ENCODE measurements around the gene LPCAT4.
"Not testable (repeated sequence)": the region's sequence is repeated elsewhere in the genome, so short reads cannot be mapped to it uniquely, and the experiment has no call there.

The LPCAT4 gene

DNA sequence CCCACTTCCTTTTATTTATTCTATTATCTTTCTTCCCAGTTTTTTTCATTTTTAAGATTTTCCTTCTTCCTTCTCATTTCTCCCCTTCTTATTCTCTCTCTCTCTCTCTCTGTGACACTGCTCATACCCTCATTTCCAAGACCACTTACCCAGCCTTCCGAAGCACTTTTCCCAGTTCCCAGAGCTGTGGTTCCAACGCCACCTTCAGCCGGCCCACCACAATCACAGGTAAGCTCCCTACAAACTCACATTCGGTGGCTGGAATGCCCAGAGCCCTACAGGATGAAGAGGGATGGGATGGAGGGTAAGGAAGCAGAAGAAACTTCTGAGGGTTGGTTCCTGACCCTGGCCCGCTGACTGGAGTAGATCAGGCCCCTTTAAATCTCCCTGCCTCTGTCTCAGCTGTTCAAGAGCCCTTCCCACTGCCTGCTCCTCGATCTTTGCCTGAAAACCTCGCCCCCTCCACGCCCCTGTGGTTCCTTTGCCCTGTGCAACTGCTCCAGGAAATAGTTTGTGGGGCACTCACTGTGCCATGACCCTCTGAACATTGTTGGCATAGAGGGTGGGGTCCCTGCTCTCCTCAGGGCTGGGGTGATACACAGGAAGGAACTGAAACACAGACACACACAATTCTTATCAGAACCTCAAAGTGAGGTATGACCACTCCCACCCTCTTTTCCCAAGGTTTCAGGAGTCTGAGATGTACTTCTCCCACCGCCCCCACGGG, 4.8 kb downstream of the LPCAT4 start:
- no peak for FAIRE-seq

DNA sequence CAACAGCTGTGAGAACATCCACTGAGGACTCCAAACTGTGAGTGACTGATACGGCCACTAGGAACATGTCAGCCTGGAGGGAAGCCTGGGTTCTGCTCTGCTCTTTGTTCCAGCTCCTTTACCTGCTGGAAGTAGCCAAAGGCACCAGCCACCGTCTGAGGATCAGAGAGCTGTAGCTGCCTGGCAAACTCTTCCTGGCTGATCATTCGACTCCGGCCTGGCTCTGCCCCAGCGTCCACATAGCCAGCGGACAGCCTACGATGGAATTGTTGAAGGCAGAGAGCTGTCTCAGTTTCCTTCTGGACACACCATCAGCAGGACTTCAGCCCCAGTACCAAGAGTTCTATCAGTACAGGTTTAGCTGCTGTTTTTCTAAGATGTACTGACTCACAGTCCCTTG, 5.7 kb downstream of the LPCAT4 start:
- FAIRE-seq: no peak

DNA sequence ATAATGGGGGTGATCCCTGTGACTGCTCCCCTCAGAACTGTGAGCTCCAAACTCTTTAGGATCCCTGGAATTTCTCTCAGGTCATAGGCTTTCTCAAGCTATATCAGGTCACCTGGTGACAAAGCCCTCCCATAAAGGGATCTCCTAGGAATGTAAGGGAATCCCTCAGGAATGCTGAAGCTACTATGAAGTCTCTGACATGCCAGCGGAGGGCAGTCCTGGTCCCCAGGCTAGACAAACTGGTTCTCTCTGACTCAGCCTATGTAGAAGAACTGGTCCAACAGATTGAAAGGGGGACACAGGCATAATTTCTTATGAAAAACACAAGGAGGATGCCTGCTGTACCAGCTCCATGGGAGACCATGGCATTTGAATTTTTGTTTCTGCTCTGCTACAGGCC, 6.7 kb downstream of the LPCAT4 start:
- no peak for FAIRE-seq

DNA sequence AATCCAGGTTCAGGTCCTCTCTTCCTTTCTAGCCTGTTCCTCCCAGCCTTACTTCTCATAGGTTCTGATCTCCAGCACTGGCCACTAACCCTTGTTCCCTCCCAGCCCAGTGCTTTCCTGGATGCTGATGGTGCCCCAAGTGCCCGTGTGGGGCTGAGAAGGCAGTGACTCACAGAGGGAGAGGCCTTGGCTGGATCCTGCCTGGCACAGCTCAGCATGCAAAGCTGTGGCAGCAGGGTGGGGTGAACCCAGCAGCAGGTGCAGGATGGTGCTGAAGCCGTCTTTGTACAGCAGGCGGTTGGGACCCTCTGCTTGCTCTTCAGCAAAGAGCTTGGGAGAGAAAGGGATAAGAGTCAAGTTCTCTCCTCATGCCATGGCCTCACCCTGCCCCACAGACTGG, 7.6 kb downstream of the LPCAT4 start:
- no peak for FAIRE-seq

DNA sequence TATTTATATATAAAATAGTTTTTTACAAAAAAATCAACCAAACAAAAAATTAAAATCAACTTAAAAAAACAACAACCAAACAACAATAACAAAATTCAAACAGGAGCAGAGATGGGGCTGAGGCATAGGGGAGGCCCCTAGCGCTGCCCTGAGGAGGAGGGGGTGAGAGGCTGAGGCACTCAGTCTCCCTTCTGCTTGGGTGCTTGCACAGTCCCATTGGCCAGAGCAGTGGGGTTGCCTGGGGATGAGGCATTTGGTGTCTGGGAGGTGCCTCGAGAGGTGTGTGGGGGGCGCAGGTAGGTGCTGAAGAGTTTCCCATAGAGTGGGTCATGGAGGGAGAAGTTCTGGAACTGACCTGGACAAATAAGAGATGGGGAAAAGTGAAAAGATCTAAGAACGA, 8.0 kb downstream of the LPCAT4 start:
- FAIRE-seq: no peak

DNA sequence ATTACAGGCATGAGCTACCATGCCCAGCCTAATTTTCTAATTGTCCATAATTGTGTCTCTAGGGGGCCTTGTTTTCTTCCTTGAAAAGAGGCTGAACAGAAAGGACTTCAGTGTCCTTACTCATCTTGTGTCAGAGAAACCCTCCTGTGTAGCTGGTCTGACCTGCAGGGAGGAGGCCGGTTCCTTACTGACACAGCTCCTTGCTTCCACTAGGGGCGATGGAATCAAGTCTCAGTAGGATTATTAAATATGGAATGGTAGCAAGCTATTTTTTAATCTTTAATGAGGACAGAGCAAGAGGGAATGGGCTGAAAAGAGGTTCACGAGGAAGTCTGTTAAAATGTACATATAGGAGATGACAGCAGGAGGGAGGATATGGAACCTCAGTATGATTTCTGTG, 8.6 kb downstream of the LPCAT4 start:
- FAIRE-seq: no peak

DNA sequence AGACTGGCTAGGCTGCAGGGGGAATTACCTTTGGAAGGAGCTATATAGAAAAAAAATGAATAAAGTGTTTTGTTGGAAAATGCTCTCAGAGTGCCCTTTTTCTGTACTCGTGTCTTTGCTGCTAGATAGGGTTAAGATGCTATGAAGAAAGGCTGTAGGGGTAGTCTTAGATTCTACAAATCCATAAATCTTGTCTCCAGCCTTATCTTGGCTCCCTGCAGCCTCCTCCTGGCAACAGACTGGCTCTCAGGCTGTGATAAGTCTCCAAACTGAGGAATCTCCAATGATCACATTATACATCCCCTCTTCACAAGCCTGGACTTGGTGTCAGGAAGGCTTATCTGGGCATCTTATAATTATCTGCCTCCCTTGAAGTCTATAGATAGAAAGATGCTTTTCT, 9.3 kb downstream of the LPCAT4 start:
- no peak for FAIRE-seq

DNA sequence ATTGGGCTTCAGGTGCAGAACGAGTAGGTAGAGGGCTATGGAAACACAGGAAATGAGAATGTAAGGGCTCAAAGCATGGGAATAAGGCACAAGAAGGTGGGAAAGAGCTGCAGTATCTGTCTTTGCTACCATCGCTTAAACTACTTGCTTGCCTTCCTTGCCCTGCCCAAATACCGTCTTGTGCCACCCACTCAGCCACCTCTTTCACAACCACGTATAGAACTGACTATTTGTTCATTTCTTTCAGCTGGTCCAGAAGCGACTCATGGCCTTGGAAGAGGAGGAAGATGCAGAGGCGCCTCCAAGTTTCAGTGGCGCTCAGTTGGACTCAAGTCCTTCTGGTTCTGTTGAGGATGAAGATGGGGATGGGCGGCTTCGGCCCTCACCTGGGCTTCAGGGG, 11.8 kb downstream of the LPCAT4 start:
- FAIRE-seq: no peak

DNA sequence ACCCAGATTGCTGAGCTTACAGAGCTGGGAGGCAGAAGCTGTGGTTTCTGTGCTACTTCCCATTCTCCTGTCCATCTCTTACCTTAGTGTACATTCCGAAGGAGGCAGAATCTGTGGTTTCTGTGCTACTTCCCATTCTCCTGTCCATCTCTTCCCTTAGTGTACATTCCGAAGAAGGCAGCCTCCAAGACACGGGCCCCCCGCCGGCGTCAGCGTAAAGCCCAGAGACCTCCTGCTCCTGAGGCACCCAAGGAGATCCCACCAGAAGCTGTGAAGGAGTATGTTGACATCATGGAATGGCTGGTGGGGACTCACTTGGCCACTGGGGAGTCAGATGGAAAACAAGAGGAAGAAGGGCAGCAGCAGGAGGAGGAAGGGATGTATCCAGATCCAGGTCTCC, 12.7 kb downstream of the LPCAT4 start:
- no peak for FAIRE-seq

DNA sequence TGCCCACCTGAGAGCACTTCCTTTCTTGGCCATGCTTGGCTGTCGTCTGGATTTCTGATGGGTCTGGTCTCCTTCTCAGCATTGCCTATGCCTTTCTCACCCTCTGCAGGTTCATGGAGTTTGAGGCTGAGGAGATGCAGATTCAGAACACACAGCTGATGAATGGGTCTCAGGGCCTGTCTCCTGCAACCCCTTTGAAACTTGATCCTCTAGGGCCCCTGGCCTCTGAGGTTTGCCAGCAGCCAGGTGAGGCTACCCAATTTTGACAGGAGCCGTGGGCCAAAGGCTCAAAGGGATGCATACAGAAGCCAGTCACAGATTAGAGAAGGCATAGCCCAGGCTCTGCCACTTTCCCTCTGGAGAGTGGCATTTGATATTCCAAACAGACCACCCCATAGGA, 13.4 kb downstream of the LPCAT4 start:
- no peak for FAIRE-seq

DNA sequence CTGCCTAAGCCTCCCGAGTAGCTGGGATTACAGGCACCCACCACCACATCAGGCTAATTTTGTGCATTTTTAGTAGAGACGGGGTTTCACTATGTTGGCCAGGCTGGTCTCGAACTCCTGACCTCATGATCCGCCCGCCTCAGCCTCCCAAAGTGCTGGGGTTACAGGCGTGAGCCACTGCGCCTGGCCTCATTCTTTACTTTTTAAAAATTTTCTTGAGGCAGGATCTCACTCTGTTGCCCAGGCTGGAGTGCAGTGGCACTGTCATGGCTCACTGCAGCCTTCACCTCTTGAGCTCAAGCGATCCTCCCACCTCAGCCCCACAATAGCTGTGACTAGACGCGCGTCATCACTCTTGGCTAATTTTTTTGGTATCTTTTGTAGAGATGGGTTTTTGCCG, 14.0 kb downstream of the LPCAT4 start:
- FAIRE-seq: not testable (repeated sequence)

DNA sequence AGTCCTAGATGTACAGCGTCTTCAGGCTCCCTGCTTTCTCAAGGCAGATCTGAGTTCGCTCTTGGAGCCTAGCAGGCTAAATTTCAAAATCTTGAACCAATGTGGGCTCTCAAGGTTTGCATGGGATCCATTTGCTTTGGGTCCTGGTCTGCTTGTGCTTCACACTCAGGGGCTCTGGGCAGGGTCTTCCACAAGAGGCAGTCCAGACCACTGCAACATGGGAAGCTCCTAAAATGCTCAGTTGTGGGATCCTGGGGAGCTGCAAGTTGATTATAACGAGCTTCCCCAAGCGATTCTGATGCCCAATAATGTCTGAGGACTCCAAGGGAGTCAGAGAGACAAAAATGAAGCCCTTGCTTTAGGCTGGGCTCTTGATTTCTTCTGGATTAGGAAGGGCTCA, 17.2 kb downstream of the LPCAT4 start:
- FAIRE-seq: no peak

DNA sequence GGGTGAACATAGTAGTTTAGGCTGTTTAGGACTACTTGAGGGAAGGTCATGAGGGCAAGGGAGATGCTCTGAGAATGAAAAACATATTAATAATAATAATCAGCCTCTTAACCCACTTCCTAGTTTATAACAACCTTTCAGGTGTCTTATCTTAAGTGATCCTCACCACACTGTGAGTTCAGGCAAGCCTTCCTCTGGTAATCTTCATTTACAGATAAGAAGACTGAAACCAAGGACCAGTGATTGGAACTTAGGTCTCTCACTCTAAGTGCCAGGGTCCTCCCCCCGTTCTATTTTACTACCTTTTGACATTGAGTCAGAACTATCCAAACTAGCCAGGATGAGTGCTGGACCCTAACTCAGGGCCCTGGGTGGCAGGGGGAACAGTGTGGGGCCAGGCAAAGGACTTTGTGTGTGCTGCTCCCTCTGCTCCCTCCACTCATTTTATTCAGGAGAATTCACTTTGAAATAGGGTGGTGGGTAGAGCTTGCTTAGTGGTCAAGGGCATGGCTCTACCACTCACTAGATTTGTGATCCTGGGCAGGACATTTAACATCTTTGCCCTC, 18.2 kb downstream of the LPCAT4 start:
- FAIRE-seq: no peak

DNA sequence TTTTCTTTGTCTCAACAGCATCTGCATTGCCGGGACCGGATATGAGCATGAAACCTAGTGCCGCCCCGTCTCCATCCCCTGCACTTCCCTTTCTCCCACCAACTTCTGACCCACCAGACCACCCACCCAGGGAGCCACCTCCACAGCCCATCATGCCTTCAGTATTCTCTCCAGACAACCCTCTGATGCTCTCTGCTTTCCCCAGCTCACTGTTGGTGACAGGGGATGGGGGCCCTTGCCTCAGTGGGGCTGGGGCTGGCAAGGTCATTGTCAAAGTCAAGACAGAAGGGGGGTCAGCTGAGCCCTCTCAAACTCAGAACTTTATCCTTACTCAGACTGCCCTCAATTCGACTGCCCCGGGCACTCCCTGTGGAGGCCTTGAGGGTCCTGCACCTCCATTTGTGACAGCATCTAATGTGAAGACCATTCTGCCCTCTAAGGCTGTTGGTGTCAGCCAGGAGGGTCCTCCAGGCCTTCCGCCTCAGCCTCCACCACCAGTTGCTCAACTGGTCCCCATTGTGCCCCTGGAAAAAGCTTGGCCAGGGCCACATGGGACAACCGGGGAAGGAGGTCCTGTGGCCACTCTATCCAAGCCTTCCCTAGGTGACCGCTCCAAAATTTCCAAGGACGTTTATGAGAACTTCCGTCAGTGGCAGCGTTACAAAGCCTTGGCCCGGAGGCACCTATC, 18.9 kb downstream of the LPCAT4 start:
- FAIRE-seq: no peak

DNA sequence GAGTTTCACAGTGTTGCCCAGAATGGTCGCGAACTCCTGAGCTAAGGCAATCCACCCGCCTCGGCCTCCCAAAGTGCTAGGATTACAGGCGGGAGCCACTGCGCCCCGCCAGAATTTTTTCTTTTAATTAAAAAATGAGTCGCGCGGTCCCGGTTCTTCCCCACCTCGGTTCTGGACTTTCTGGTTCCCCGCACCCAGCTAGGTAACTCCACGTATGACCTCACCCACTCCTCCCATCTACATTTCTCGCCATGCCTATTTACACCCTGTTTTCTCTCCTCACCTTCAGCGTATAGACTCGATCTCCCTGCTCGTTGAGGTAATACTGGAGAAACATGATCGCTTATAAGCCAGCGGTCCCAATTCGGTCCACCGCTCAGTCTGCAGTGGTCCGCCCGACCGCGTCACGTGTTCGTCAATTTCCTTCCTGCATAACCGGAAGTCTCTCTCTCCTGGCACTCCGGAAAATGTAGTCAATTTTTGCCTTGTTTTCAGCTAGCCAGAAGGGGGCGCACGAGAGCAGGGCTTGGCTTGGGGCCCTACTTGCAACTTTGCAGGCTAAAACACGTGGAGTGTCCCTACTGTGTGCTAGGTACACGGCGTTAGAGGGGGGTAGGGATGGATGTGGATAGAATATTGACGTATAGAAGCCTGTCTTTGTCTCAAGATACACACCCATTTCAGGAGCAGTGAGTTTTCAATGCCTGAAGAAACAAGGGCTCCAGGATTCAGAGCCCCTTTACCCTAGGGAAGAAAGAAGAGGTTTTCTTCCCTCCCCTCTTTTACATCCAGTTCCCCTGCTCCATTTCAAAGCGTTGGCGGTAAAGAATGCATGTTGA, 24.0 kb downstream of the LPCAT4 start, which contains the start of the genes NOP10 and NUTM1:
Gene NOP10, minus strand, starts transcription at position 400 of the 839 bp plus-strand sequence. Its CDS starts 63 bp downstream, at position 337.
Gene NUTM1, plus strand, starts transcription at position 579 of the 839 bp plus-strand sequence. CDS start 382 bp downstream, outside the sequence.
- FAIRE-seq: peak; percentile 91

DNA sequence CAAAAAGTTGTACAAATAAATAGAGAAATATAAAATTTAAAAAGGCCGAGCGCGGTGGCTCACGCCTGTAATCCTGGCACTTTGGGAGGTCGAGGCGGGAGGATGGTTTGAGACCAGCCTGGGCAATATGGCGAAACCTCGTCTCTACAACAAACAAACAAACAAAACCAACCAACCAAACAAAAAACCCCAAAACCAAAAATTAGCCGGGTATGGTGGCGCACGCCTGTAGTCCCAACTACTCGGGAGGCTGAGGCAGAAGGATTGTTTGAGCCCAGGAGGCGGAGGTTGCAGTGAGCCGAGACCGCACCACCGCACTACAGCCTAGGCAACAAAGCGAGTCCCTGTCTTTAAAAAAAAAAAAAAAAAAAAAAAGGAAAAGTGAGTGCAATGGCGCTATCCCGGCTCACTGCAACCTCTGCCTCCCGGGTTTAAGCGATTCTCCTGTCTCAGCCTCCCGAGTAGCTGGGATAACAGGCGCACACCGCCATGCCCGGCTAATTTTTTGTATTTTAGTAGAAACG, 24.7 kb downstream of the LPCAT4 start:
- not testable (repeated sequence) for FAIRE-seq

DNA sequence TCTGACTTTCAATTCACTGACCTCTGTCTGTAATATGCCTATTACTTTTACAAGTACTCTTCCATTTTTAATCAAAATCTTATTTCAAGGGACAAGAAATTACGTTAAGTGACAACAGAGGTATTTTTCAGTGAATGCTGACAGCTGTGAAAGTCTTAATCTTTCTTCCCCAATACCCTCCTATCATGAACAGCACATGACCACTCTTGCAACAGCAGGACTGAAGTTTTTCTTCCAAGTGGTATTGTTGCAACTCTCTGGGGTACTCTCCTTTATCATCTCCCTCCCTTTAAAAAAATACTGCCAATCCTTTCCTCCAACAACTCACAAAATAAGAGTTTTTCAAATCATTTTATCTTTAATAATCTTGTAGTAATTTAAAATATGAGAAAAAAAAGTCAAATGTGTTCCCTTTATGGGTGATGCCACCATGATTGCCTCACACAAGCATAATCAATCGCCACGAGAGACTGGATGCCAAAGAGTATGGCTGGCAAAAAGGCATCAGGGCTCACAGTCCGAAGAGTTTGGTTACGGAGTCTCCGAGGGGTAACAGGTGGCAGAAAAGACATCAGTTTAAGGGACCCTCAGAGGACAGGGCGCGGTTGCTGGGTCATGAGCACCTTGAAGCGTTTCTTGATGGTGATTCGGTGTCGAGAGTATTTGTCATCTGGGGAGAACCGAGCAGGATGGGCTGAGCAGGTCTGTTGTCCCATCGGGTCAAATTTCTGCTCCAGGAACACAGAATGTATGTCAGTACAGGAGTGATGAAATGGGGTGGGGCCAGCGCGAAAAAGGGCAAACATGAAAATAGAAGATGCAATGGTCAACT, 25.4 kb downstream of the LPCAT4 start:
- FAIRE-seq: no peak

DNA sequence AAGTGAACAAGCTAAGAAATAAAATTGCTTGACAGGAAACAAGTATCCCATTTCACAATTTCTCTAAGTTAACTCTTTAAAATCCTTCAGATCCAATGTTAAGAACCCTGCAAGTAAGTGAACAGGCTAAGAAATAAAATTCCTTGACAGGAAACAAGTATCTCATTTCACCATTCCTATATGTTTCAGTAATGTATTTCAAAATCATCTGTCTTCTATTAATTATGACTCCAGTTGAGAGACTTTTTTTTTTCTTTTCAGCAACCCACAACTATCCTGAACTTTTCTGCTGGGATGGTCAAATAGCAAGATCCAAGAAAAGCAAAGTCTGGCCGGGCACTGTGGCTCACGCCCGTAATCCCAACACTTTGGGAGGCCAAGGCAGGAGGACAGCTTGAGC, 27.1 kb downstream of the LPCAT4 start:
- no peak for FAIRE-seq

DNA sequence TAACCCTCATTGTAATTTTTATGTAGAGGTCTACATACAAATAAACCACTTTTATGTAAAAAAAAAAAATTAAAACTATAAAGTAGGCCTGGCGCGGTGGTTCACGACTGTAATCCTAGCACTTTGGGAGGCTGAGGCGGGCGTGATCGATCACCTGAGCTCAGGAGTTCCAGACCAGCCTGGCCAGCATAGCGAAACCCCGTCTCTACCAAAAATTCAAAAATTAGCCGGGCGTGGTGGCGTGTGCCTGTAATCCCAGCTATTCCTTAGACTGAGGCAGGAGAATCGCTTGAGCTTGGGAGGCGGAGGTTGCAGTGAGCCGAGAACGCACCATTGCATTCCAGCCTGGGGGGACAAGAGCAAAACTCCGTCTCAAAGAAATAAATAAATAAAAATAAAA, 28.6 kb downstream of the LPCAT4 start:
- FAIRE-seq: no peak

DNA sequence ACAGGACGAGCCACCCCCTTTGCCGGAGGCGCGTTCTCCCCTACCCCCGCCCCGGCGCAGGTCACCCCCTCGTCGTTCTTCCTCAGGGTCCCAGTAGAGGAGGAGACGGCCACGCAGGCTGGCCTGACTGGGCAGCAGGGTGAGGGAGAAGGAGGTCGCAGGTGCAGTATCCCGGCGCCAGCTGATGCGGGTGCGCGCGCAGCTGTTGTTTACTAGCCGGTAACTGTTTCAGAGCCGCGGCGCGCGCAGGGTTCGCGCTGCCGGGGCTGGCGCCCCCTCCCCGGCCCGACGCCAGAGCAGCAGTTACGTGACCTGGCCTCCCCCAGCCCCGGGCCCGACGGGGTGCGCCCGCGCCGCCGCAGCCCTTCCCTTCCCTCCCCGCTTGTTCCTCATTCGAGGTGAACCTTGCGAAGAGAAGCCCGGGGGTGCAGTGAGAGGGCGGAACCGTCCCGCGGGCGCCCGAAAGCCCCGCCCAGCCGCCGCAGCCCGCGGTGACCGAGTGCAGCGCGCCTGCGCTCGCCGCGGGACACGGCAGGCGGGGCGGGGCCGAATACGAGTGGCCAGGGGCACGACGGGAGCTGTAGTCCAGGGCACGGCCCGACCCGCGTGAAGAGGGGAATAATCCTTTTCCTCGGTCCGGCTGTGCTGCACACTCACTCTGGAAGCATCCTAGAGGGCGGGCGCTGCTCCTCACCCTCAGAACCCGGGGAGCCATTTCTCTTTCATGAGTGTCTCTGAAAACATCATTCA, 29.3 kb downstream of the LPCAT4 start, which contains the start of gene SLC12A6:
Gene SLC12A6, minus strand, starts transcription at position 225 of the 750 bp plus-strand sequence. CDS start 1,101 bp downstream, outside the sequence.
- FAIRE-seq: no peak

DNA sequence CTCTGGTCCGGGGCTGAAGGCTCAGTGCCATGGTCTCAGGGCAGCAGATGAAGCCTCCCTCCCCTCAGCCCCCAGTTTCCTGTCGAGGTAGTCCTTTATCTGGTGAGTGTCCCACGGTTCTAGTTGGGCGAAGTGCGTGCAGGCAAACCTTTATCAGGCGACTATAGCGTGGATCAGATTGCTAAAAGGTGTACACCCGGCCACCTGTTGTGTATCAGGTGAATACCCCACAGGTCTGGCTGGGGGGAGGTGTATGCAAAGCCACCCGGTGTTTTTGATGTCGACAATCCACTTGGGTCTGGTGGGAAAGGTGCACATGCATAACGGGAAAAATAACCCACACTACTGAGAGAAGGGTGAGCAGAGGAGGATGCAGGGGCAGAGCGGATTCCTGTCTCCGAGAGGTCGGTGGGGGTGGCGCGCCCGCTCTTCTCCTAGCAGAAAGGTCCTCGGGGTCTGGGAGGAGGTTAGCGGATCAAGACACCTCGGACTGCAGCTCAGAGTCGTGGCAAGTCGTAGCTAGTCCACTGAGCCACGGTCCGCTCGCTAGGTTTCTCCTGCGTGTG, 29.9 kb downstream of the LPCAT4 start:
- no peak for FAIRE-seq
